B cell (primary cell): ENCODE results near the gene MGA. TPM values are rescaled to one million over a fixed set of nuclear protein-coding genes. Genes with fewer than 3 reads are reported as not detected.

Experiments used
- ATAC-seq: fragments of 200-7000 bp; cut with Tn5 transposase; one replicate; pipeline ENCODE4 v1.10.0; 2021; ENCODE audit warnings: low read depth, mild to moderate bottlenecking, moderate number of reproducible peaks, moderate library complexity
- CTCF ChIA-PET: fragments of 350-600 bp; sonication (Branson Sonifier 250); formaldehyde crosslinking; loops from one replicate; lab custom pipeline; 2021; ENCODE audit warnings: antibody characterized with exemption, inconsistent platforms; lab: Charles Lee
- POLR2A ChIA-PET: fragments of 350-600 bp; sonication (Branson Sonifier 250); formaldehyde crosslinking; loops from one replicate; lab custom pipeline; 2021; ENCODE audit warnings: antibody characterized with exemption; lab: Charles Lee
- DNase-seq: peaks from one replicate; pipeline ENCODE4 v3.0.0; 2013
- H2AFZ ChIP-seq: 2 replicates; pipeline ENCODE4 v1.6.1; 2012; ENCODE audit warnings: mild to moderate bottlenecking, low read depth, low read length; ENCODE audit not compliant: insufficient read depth, poor library complexity, severe bottlenecking
- H3K27ac ChIP-seq, 2 donors: 1 replicate in 1 of 2; 2 replicates in 1 of 2; pipeline ENCODE4 v1.5.1; 2012 to 2013; ENCODE audit warnings: low read length in 2 of 2, mild to moderate bottlenecking in 2 of 2, moderate library complexity in 1 of 2
- H3K27me3 ChIP-seq, 4 experiments: fragments of 200-600 bp in 1 of 4; sonication (generic) in 1 of 4; replicated peaks in 1 of 4; 1 replicate in 2 of 4; 2 replicates in 2 of 4; pipeline versions ENCODE4 v1.6.1 to v1.7.0; 2013 to 2016; ENCODE audit warnings: low read length in 3 of 4, mild to moderate bottlenecking in 2 of 4, mixed read lengths in 1 of 4, moderate library complexity in 1 of 4; ENCODE audit not compliant: insufficient read depth in 4 of 4, control insufficient read depth in 3 of 4; ENCODE audit errors: control extremely low read depth in 1 of 4
- H3K36me3 ChIP-seq, 2 experiments: replicated peaks in 1 of 2; 1 replicate in 1 of 2; 2 replicates in 1 of 2; pipeline versions ENCODE4 v1.6.1 to v1.7.1; 2013; ENCODE audit warnings: low read length in 1 of 2; ENCODE audit not compliant: insufficient read depth in 2 of 2, control insufficient read depth in 1 of 2; ENCODE audit errors: control extremely low read depth in 1 of 2, extremely low read depth in 1 of 2
- H3K4me1 ChIP-seq, 2 donors: fragments of 200-600 bp in 1 of 2; sonication (generic) in 1 of 2; 1 replicate in 1 of 2; 2 replicates in 1 of 2; pipeline versions ENCODE4 v1.5.1 to v1.6.1; 2013 to 2017; ENCODE audit warnings: low read length in 2 of 2; ENCODE audit not compliant: control insufficient read depth in 2 of 2, insufficient read depth in 2 of 2
- H3K4me2 ChIP-seq: replicated peaks from 2 replicates; pipeline ENCODE3; 2012; ENCODE audit warnings: mild to moderate bottlenecking, low read depth, low read length; ENCODE audit not compliant: poor library complexity, severe bottlenecking
- H3K4me3 ChIP-seq, 5 experiments: fragments of 200-600 bp in 1 of 5; sonication (generic) in 1 of 5; 1 replicate in 3 of 5; 2 replicates in 2 of 5; pipeline versions ENCODE4 v1.5.1 to v1.7.0; 2011 to 2016; ENCODE audit warnings: low read length in 4 of 5, mild to moderate bottlenecking in 4 of 5, low read depth in 2 of 5, control low read depth in 1 of 5, moderate library complexity in 1 of 5; ENCODE audit not compliant: insufficient read depth in 1 of 5; ENCODE audit errors: control extremely low read depth in 1 of 5, extremely low read depth in 1 of 5
- H3K79me2 ChIP-seq: fragments of 200-600 bp; sonication (generic); one replicate; pipeline ENCODE4 v1.6.0; 2016; ENCODE audit warnings: low read length; ENCODE audit not compliant: control insufficient read depth, insufficient read depth
- H3K9ac ChIP-seq: fragments of 200-600 bp; sonication (generic); 2 replicates; pipeline ENCODE4 v1.6.1; 2017; ENCODE audit warnings: mild to moderate bottlenecking, low read length, moderate library complexity
- H3K9me3 ChIP-seq, 3 donors: one replicate each; pipeline versions ENCODE4 v1.6.1 to v1.7.1; 2013; ENCODE audit warnings: low read length in 2 of 3; ENCODE audit not compliant: control insufficient read depth in 2 of 3, insufficient read depth in 1 of 3; ENCODE audit errors: control extremely low read depth in 1 of 3
- H4K20me1 ChIP-seq: 2 replicates; pipeline ENCODE4 v1.6.0; 2012; ENCODE audit warnings: mild to moderate bottlenecking, low read length; ENCODE audit not compliant: insufficient read depth, control insufficient read depth, poor library complexity, severe bottlenecking
- H3K27ac Mint-ChIP-seq: one replicate; pipeline ENCODE4 v1.8.0; 2021; ENCODE audit warnings: mixed read lengths
- H3K27me3 Mint-ChIP-seq: one replicate; pipeline ENCODE4 v1.8.0; 2021; ENCODE audit warnings: mixed read lengths
- H3K4me1 Mint-ChIP-seq: one replicate; pipeline ENCODE4 v1.8.0; 2021; ENCODE audit warnings: mixed read lengths
- H3K4me3 Mint-ChIP-seq: one replicate; pipeline ENCODE4 v1.8.0; 2021; ENCODE audit warnings: mixed read lengths
- H3K9me3 Mint-ChIP-seq: one replicate; pipeline ENCODE4 v1.8.0; 2022; ENCODE audit warnings: mixed read lengths; ENCODE audit not compliant: insufficient read depth
- CTCF ChIP-seq: fragments of 200-600 bp; IDR thresholded peaks from one replicate; pipeline ENCODE4 v1.8.0; 2022; ENCODE audit warnings: antibody characterized with exemption, mild to moderate bottlenecking
- EZH2 ChIP-seq: IDR thresholded peaks from 2 replicates; pipeline ENCODE4 v1.6.1; 2012; ENCODE audit warnings: borderline replicate concordance, low read depth, mild to moderate bottlenecking, moderate library complexity, low read length; ENCODE audit not compliant: insufficient read depth, poor library complexity, severe bottlenecking
- WGBS: methylation state at CpG from one replicate; pipeline ENCODE4 v1.1.5; 2013; ENCODE audit warnings: missing lambda C conversion rate; ENCODE audit not compliant: insufficient coverage; 5-methylcytosine and 5-hydroxymethylcytosine counted together
- intact Hi-C: fragments of 100-400 bp; cut with micrococcal nuclease; formaldehyde crosslinking; loops from one replicate; pipeline ENCODE4 v1.10.0; 2022
- polyA plus RNA-seq: library from polyadenylated mRNA; depleted of rRNA; stranded (reverse); fragments of >200 nt; gene quantifications from 2 replicates; pipeline ENCODE4 v1.2.3, GENCODE V29; 2012
- total RNA-seq, 2 donors: library from RNA; stranded (reverse); fragments of 120-200 nt in 1 of 2; gene quantifications; 1 replicate in 1 of 2; 2 replicates in 1 of 2; pipeline versions ENCODE4 v1.2.3 to v1.2.4, GENCODE V29; 2013 to 2022

The MGA gene
- total and polyA plus RNA-seq, 2 donors (not counting 1 experiment from before 2014, with no cell fraction given) = 5.4 to 79.7 TPM

DNA sequence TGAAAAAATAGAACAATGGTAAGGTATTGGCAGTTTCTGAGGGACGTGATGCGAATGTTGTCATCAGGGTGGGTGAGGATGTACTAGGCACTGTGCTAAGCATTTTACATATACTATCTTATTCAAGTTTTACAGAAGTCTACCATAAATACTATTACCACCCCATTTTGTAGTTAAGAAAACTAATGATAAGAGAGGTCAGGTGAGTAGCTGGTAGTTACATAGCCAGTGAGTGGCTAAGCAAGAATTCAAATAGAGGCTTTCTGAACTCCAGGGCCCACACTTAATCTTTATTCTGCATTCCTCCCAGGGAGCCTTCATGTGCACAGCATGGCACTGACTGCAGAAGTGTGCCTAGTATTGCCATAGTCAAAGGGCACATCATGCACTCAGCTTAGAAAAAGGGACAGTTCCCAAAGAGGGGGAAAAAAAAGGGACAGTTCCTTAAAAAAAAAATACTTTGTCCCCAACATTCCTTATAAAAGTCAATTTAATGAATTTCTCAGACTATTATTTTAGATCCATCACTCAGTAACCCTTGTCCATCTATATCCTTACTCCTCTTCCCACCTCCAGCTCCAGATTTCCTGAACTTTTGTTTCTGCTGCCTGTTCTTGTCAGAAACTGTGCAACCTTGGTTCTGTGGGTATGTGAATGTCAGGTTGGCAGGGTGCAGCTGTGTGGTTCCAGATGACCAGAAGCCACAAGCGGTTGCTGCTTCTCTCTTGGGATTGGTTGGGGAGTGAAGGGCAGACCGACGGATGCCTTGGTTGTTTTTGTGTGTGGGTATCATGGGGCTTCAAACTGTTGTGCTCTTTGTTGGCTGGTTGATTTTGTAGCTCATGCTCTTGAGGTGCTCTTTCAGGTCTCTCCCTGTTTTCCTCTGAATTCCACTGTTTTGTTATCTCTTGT is 122.4 kb downstream of the MGA start:
- peaks cover 62% of the 10 kb centered on the region for H3K79me2 ChIP-seq
- H3K27me3 ChIP-seq = no peaks in the 10 kb centered on the region
- POLR2A ChIA-PET = interaction anchor here (1.3 kb wide), 1 partner anchor 8 kb away, joined by 8 read pairs; the partner anchor contains the start of gene MAPKBP1
- Mint-ChIP-seq H3K27ac (peak overlapping the region; percentile 87), H3K4me1 (peaks cover 53% of the 10 kb centered on the region), H3K4me3 (peak overlapping the region; percentile 74), H3K9me3 (no peaks in the 10 kb centered on the region), H3K27me3 (no peaks in the 10 kb centered on the region)
- intact Hi-C loops = loop anchor here (1.0 kb wide), 1 partner anchor 8 kb away; the partner anchor contains the start of gene MAPKBP1
- H3K9me3 ChIP-seq = peaks cover 0 to 5% (median 0%) of the 10 kb centered on the region in 3 donors
- DNase-seq = peak; percentile 56
- TF ChIP-seq EZH2 (no peak), CTCF (no peak)
- H2AFZ ChIP-seq = peak overlapping the region; percentile 18
- WGBS = 10% methylated on average over 3 of the region's 5 CpGs
- CTCF ChIA-PET = interaction anchor here (0.5 to 20.0 kb wide), 6 partner anchors 10 to 141 kb away, joined by 3 to 716 read pairs (median 5); partner anchors contain the start of gene MAPKBP1
- peak; percentile 100 for ATAC-seq
- peak overlapping the region; percentile 46 for H3K4me2 ChIP-seq
- no peak overlapping the region for H3K9ac ChIP-seq
- no peaks in the 10 kb centered on the region for H4K20me1 ChIP-seq
- no peak overlapping the region for H3K4me3 ChIP-seq
- peak overlapping the region in 1 of 2 donors; percentile 60 for H3K27ac ChIP-seq
- peaks cover 15 to 22% of the 10 kb centered on the region in 2 donors for H3K4me1 ChIP-seq
- no peaks in the 10 kb centered on the region for H3K36me3 ChIP-seq
